Jurkat, Clone E6-1 (cell line): ENCODE data around the gene ADK.
"Not testable (repeated sequence)": the region's sequence is repeated elsewhere in the genome, so short reads cannot be mapped to it uniquely, and the experiment has no call there.

ENCODE experiments used
- DNase-seq: peaks from one replicate; pipeline ENCODE4 v3.0.0-alpha.2; 2011; ENCODE audit warnings: low read depth, low spot score
- H3K4me3 ChIP-seq: 2 replicates; pipeline ENCODE4 v1.5.1; 2011; ENCODE audit warnings: mild to moderate bottlenecking, low read length, control low read depth, moderate library complexity

The ADK gene

GRCh38 chr10:74548676-74549075 lies 397.7 kb downstream of the ADK start:
- H3K4me3 ChIP-seq = no peak overlapping the region
- DNase-seq = no peak

GRCh38 chr10:74556072-74556705 lies 405.2 kb downstream of the ADK start:
- DNase-seq = no peak
- H3K4me3 ChIP-seq = no peak overlapping the region

DNA sequence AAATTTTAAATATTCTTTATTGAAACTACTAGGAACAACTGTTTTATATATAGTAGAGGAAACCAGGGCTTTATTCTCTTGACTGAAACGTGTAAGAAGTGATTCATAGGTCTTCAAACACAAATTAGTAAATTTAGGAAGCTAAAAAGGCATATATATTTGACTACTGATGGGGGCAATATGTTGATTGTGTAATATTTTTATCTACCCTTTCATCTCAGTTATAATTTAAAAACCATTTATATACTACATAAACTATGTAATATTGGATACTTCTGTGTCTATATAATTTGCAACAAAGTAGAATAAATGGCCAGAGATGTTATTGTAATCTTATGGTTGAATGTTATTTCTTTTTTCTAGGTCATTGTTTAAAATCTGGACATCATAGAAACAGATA lies 406.1 kb downstream of the ADK start:
- no peak overlapping the region for H3K4me3 ChIP-seq
- DNase-seq = no peak

DNA sequence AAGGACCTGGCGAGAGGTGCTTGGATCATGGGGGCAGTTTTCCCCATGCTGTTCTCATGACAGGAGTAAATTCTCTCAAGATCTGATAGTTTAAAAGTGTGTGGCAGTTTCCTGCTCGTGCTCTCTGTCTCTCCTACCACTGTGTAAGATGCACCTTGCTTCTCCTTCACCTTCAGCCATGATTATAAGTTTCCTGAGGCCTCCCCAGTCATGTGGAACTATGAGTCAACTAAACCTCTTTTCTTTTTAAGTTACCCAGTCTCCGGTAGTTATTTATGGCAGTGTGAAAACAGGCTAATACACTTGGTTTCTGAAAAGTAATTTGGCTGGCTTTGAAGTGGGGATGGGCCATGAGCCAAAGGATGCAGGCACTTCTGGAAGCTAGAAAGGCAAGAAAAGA lies 407.4 kb downstream of the ADK start:
- H3K4me3 ChIP-seq = no peak overlapping the region
- peak; percentile 10 for DNase-seq

- no peak overlapping the region for H3K4me3 ChIP-seq
- DNase-seq = no peak
These were observed 407.9 kb downstream of the ADK start for GRCh38 chr10:74558897-74559296.

DNA sequence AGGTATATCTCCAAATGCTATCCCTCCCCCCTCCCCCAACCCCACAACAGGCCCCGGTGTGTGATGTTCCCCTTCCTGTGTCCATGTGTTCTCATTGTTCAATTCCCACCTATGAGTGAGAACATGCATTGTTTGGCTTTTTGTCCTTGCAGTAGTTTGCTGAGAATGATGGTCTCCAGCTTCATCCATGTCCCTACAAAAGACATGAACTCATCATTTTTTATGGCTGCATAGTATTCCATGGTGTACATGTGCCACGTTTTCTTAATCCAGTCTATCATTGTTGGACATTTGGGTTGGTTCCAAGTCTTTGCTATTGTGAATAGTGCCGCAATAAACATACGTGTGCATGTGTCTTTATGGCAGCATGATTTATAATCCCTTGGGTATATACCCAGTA lies 417.9 kb downstream of the ADK start:
- not testable (repeated sequence) for H3K4me3 ChIP-seq, DNase-seq

- not testable (repeated sequence) for DNase-seq, H3K4me3 ChIP-seq
These were observed 422.5 kb downstream of the ADK start for GRCh38 chr10:74573497-74573896.

DNA sequence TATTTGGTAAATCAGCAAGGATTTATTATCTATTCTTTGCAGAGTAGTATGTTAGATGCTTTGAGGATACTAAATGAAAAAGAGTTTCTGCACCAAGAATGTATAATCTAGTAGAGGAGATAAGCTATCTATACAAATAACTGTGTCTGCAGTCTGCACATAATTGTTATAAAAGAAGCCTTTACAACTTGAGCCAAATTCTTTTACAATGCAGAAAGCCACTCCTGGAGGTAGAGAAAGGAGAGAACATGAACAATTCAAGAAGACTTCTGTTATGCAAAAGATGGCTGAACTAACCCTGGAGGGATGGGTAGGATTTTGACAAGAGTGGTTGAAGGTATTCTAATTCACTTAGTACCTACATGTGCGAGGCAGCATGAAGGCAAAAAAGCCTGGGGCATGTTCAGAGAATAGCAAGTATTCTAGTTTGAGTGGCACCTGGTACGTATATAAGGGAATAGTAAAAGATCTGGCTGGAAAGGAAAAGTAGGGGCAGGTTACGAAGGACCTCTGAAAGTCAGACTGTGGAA lies 424.2 kb downstream of the ADK start:
- H3K4me3 ChIP-seq = no peak overlapping the region
- no peak for DNase-seq

- no peak overlapping the region for H3K4me3 ChIP-seq
- no peak for DNase-seq
These were observed 424.9 kb downstream of the ADK start for GRCh38 chr10:74575912-74576311.

- H3K4me3 ChIP-seq = no peak overlapping the region
- DNase-seq = no peak
These were observed 425.6 kb downstream of the ADK start for GRCh38 chr10:74576586-74576985.

DNA sequence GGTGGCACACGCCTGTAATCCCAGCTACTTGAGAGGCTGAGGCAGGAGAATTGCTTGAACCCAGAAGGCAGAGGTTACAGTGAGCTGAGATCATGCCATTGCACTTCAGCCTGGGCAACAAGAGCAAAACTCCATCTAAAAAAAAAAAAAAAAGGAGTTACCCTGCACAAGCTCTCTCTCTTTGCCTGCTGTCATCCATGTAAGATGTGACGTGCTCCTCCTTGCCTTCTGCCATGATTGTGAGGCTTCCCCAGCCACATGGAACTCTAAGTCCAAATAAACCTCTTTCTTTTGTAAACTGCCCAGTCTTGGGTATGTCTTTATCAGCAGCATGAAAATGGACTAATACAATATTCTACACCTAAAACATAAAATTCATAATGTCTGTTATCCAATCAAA lies 429.4 kb downstream of the ADK start:
- H3K4me3 ChIP-seq, DNase-seq: not testable (repeated sequence)

GRCh38 chr10:74582566-74582965 lies 431.5 kb downstream of the ADK start:
- H3K4me3 ChIP-seq = no peak overlapping the region
- DNase-seq = no peak

DNA sequence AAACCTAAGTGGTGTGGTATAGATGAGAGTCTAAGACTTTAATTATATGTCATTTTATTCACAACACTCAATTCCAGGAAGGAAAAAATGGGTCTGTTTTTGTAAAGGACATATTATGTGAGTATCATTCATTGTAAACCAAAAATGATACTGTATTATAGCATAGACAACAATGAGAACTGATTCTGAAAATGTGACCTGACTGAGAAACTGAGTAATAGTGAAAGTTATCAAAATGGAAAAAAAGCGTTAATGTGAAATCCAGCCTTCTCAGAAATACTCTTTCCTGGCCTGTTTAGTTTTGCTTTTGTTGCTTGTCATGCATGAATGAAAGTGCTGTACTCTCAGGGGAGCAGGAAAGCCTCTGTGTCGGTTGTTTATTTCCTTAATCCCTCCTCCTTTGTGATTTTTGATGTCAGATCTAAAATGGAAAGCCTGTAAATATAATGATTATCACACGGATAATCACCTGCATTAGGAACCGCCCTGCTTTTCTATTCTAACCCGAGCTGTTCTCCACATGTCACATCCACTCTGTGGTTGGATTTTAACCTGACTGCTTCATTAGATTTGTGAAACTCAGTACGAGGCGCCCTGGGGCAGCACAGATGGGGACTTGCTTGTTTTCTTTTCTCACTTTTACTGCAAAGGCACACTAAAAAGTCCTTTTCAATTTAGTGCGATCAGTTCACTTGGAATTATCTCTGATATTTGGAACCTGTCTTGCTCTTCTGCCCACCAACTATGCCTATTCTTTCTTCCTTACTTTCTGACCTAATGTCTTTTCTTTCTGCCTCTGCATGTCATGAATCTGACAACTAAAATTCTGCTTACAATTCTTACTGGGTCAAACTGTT lies 434.4 kb downstream of the ADK start:
- H3K4me3 ChIP-seq = peak overlapping the region; percentile 44

GRCh38 chr10:74586088-74586585 lies 435.1 kb downstream of the ADK start:
- DNase-seq = peak; percentile 85
- H3K4me3 ChIP-seq = peak overlapping the region; percentile 44

More for the DNA sequence above, 434.4 kb downstream of the ADK start:
- peak; percentile 69 for DNase-seq

- no peak for DNase-seq
- no peak overlapping the region for H3K4me3 ChIP-seq
These were observed 436.3 kb downstream of the ADK start for GRCh38 chr10:74587109-74587854.

DNA sequence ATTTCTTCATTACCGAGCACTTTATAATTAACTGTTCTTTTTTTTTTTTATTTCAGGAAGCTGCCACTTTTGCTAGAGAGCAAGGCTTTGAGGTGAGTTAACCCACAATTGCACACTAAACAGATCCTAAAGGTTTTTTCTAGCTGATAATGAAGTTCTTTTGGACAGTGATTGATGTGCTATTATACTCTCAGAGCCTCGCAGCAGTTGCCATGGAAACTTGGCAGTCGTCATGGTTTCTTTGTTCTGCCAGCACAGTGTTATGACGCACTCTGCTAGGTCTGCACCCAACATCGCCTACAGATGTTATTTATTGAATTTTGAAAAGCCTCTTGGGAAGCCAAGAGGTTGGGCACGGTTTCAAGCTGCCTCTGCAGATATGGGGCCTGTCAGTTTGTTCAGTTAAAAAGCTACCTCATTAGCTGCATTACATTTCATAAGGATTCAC lies 438.2 kb downstream of the ADK start:
- H3K4me3 ChIP-seq = no peak overlapping the region

DNA sequence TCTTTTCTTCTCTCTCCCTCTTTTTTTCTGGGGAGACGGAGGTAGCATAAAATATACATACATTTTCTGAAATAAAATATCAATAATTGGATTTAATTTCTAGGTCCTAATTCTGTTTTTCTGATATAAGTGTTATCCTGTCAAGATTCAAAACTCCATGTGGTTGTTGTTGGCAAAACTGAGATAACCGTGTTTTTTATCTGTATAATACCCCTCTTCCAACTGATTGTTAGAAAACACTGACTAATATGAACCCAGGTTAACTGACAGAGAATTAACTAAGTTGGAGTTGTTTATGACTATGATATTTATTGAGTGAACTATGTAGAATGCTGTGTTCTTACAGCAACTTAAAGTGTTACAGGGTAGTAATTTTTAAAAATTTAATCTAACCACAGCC lies 438.8 kb downstream of the ADK start:
- H3K4me3 ChIP-seq = no peak overlapping the region
- no peak for DNase-seq

More for the DNA sequence above, 438.2 kb downstream of the ADK start:
- DNase-seq = peak; percentile 94

GRCh38 chr10:74593470-74593869 lies 442.4 kb downstream of the ADK start:
- H3K4me3 ChIP-seq = no peak overlapping the region
- DNase-seq = no peak

- DNase-seq = no peak
- no peak overlapping the region for H3K4me3 ChIP-seq
These were observed 445.7 kb downstream of the ADK start for GRCh38 chr10:74596713-74597112.
